Liver (tissue), 3 donors: ENCODE measurements around the gene MS4A7.

Source experiments
- JUND ChIP-seq, 2 donors: IDR thresholded peaks; 2 replicates each; pipeline ENCODE4 v1.6.1; 2016; ENCODE audit warnings: antibody characterized with exemption in 2 of 2
- TAF1 ChIP-seq: conservative IDR thresholded peaks from 2 replicates; pipeline ENCODE4 v1.6.1; 2016; ENCODE audit warnings: antibody characterized with exemption, mild to moderate bottlenecking
- TF ChIP-seq, protein P1 (sequence below): IDR thresholded peaks from 2 replicates; pipeline ENCODE4 v1.6.1; 2016; ENCODE audit warnings: antibody characterized with exemption, mild to moderate bottlenecking
- TF ChIP-seq, protein P2 (sequence below): fragments of 150-350 bp; IDR thresholded peaks from 2 replicates; pipeline ENCODE4 v1.5.1; 2017; ENCODE audit warnings: improper control_type of control experiment, low read depth, low read length; ENCODE audit not compliant: missing input control
- donor health status: healthy.
- donor health status: healthy.

DNA sequence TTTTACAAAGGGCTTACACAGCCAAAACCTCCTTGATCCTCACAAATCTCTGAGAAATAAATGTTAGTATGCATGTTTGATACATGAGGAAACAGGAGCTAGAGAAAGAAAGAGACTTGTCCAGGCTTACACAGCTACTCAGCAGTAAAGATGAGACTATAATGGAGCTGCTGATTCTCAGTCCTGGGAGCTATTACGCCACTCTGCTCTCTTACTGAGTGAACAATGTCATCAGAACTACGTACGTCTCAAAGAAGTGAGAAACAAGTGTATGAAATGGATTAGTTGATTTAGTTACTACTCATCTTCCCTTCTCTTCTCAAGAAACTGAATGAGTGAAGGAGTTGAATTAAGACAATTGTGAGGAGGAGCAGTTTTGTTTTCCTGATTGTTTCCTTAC is 39.0 kb upstream of the MS4A7 start:
- TF ChIP-seq TAF1 (no peak), JUND (IDR thresholded peaks at IDR 0.05) (no peak)
- TF ChIP-seq, protein P1, sequence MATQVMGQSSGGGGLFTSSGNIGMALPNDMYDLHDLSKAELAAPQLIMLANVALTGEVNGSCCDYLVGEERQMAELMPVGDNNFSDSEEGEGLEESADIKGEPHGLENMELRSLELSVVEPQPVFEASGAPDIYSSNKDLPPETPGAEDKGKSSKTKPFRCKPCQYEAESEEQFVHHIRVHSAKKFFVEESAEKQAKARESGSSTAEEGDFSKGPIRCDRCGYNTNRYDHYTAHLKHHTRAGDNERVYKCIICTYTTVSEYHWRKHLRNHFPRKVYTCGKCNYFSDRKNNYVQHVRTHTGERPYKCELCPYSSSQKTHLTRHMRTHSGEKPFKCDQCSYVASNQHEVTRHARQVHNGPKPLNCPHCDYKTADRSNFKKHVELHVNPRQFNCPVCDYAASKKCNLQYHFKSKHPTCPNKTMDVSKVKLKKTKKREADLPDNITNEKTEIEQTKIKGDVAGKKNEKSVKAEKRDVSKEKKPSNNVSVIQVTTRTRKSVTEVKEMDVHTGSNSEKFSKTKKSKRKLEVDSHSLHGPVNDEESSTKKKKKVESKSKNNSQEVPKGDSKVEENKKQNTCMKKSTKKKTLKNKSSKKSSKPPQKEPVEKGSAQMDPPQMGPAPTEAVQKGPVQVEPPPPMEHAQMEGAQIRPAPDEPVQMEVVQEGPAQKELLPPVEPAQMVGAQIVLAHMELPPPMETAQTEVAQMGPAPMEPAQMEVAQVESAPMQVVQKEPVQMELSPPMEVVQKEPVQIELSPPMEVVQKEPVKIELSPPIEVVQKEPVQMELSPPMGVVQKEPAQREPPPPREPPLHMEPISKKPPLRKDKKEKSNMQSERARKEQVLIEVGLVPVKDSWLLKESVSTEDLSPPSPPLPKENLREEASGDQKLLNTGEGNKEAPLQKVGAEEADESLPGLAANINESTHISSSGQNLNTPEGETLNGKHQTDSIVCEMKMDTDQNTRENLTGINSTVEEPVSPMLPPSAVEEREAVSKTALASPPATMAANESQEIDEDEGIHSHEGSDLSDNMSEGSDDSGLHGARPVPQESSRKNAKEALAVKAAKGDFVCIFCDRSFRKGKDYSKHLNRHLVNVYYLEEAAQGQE, result no peak
- TF ChIP-seq, protein P2, sequence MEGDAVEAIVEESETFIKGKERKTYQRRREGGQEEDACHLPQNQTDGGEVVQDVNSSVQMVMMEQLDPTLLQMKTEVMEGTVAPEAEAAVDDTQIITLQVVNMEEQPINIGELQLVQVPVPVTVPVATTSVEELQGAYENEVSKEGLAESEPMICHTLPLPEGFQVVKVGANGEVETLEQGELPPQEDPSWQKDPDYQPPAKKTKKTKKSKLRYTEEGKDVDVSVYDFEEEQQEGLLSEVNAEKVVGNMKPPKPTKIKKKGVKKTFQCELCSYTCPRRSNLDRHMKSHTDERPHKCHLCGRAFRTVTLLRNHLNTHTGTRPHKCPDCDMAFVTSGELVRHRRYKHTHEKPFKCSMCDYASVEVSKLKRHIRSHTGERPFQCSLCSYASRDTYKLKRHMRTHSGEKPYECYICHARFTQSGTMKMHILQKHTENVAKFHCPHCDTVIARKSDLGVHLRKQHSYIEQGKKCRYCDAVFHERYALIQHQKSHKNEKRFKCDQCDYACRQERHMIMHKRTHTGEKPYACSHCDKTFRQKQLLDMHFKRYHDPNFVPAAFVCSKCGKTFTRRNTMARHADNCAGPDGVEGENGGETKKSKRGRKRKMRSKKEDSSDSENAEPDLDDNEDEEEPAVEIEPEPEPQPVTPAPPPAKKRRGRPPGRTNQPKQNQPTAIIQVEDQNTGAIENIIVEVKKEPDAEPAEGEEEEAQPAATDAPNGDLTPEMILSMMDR, result no peak
